HepG2 (cell line): ENCODE results near the gene CNTD1. TPM values are rescaled to one million over a fixed set of nuclear protein-coding genes. Genes with fewer than 3 reads are reported as not detected.

Experiments used
- HNRNPUL1 ChIP-seq: fragments of 200-400 bp; formaldehyde crosslinking; IDR thresholded peaks from 2 replicates; pipeline ENCODE4 v1.6.1; 2017; ENCODE audit warnings: low read depth, mild to moderate bottlenecking, low read length, moderate library complexity
- NCOA2 ChIP-seq: sonication (generic); formaldehyde crosslinking; IDR thresholded peaks from 2 replicates; pipeline ENCODE4 v1.8.0; 2022; ENCODE audit warnings: inconsistent platforms
- ONECUT2 ChIP-seq: sonication (generic); formaldehyde crosslinking; IDR thresholded peaks from 2 replicates; pipeline ENCODE4 v1.4.0; 2020; ENCODE audit warnings: missing genetic modification reagents
- STAT5B ChIP-seq: sonication (generic); formaldehyde crosslinking; IDR thresholded peaks from 2 replicates; pipeline ENCODE4 v1.4.0; 2020; ENCODE audit warnings: missing genetic modification reagents
- ZNF432 ChIP-seq: sonication (generic); formaldehyde crosslinking; IDR thresholded peaks from 2 replicates; pipeline ENCODE4 v1.5.0; 2020; ENCODE audit warnings: missing genetic modification reagents, mild to moderate bottlenecking, borderline replicate concordance
- ZNF564 ChIP-seq: sonication (generic); formaldehyde crosslinking; IDR thresholded peaks from 2 replicates; pipeline ENCODE4 v1.8.1; 2023; ENCODE audit warnings: mild to moderate bottlenecking, missing genetic modification reagents
- ZNF605 ChIP-seq: sonication (generic); formaldehyde crosslinking; IDR thresholded peaks from 2 replicates; pipeline ENCODE4 v1.8.0; 2022; ENCODE audit warnings: mild to moderate bottlenecking, missing genetic modification reagents
- ZNF83 ChIP-seq: sonication (generic); formaldehyde crosslinking; IDR thresholded peaks from 2 replicates; pipeline ENCODE4 v1.4.0; 2020; ENCODE audit warnings: missing genetic modification reagents, mild to moderate bottlenecking, borderline replicate concordance
- polyA plus RNA-seq, 8 experiments: library from polyadenylated mRNA; depleted of rRNA in 3 of 8; stranded (reverse) in 7 of 8; unstranded in 1 of 8; fragments of >200 nt; fragmentation: Illumina TruSeq in 4 of 8; extraction: Trizol in 4 of 8; gene quantifications; 2 replicates each; pipeline versions ENCODE4 v1.2.1 to v1.2.3, GENCODE V29; 2011 to 2016; ENCODE audit warnings: low read depth in 4 of 8, missing spikeins in 1 of 8, mixed read lengths in 1 of 8; ENCODE audit not compliant: insufficient read depth in 1 of 8
- total RNA-seq, 5 experiments: library from RNA; depleted of rRNA; stranded (reverse); fragments of >200 nt; fragmentation: Illumina TruSeq; extraction: Trizol; gene quantifications; 2 replicates each; pipeline ENCODE4 v1.2.3, GENCODE V29; 2016; ENCODE audit warnings: low read depth in 1 of 5
- TF ChIP-seq, protein P1 (sequence below): sonication (generic); formaldehyde crosslinking; IDR thresholded peaks from 2 replicates; pipeline ENCODE4 v1.4.0; 2020; ENCODE audit warnings: missing genetic modification reagents, mild to moderate bottlenecking, borderline replicate concordance
- TF ChIP-seq, protein P2 (sequence below): sonication (generic); formaldehyde crosslinking; IDR thresholded peaks from 2 replicates; pipeline ENCODE4 v1.4.0; 2020; ENCODE audit warnings: missing genetic modification reagents, borderline replicate concordance
- TF ChIP-seq, protein P3 (sequence below): sonication (generic); formaldehyde crosslinking; IDR thresholded peaks from 2 replicates; pipeline ENCODE4 v1.4.0; 2020; ENCODE audit warnings: missing genetic modification reagents
- TF ChIP-seq, protein P4 (sequence below): sonication (generic); formaldehyde crosslinking; IDR thresholded peaks from 2 replicates; pipeline ENCODE4 v1.4.0; 2020; ENCODE audit warnings: mild to moderate bottlenecking, missing genetic modification reagents
- TF ChIP-seq, protein P5 (sequence below): IDR thresholded peaks from 2 replicates; pipeline ENCODE4 v1.6.1; 2016; ENCODE audit warnings: low read depth

The CNTD1 gene
- total and polyA plus RNA-seq, 2 of the 13 experiments (the other 11 are each of a cell fraction or from before 2014, with no cell fraction given), result 0.11 to 0.15 TPM

DNA sequence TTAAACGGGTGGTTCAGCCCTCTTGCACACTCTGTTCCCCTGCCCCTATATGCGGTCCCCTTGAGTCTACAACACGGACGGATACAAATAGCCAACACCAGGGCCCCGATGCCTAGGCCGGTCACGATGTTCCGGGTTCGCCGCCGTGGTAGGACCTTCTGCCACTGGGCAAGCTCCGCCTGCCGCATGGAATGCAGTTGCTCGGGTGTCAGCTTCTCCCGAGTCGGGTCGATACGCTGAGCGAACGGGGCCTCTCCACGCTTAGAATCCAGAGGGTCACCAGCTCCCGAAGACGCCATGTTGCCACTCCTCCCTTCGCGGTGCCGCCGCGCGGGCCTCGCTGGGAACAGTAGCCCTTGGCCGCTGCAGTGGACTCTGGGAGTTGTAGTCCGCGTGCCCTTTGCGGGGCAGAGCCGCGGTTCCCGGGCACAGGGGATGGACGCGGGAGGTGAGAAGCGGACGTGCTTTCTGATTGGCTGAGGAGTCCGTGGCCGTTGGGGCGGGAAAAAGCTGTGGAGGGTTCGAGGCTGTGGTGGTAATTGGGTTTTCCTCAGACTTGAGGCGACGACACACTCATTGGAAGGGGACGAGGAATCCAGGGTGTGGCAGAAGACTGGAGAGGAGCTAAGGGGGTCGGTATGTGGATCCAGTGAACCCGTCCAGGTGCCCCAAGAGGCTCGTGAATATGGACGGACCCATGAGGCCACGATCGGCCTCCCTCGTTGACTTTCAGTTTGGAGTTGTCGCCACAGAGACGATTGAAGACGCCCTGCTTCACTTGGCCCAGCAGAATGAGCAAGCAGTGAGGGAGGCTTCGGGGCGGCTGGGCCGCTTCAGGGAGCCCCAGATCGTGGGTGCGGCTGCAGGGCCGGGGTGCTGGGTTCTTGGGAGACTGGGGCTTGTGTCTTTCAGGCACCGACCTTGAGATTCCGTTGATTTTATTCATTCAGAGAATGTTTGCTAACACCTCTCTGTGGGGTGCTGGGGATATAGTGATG lies at the start of gene CNTD1, which contains the start of gene COA3 (continued):
- TF ChIP-seq, protein P1, sequence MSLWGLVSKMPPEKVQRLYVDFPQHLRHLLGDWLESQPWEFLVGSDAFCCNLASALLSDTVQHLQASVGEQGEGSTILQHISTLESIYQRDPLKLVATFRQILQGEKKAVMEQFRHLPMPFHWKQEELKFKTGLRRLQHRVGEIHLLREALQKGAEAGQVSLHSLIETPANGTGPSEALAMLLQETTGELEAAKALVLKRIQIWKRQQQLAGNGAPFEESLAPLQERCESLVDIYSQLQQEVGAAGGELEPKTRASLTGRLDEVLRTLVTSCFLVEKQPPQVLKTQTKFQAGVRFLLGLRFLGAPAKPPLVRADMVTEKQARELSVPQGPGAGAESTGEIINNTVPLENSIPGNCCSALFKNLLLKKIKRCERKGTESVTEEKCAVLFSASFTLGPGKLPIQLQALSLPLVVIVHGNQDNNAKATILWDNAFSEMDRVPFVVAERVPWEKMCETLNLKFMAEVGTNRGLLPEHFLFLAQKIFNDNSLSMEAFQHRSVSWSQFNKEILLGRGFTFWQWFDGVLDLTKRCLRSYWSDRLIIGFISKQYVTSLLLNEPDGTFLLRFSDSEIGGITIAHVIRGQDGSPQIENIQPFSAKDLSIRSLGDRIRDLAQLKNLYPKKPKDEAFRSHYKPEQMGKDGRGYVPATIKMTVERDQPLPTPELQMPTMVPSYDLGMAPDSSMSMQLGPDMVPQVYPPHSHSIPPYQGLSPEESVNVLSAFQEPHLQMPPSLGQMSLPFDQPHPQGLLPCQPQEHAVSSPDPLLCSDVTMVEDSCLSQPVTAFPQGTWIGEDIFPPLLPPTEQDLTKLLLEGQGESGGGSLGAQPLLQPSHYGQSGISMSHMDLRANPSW (CRISPR knock-in tag), result peak; percentile 93
- TF ChIP-seq, protein P2, sequence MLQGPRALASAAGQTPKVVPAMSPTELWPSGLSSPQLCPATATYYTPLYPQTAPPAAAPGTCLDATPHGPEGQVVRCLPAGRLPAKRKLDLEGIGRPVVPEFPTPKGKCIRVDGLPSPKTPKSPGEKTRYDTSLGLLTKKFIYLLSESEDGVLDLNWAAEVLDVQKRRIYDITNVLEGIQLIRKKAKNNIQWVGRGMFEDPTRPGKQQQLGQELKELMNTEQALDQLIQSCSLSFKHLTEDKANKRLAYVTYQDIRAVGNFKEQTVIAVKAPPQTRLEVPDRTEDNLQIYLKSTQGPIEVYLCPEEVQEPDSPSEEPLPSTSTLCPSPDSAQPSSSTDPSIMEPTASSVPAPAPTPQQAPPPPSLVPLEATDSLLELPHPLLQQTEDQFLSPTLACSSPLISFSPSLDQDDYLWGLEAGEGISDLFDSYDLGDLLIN, result no peak; the same call in 1 of the 2 replicates
- TF ChIP-seq NCOA2 (CRISPR knock-in tag) (peak; percentile 74), ZNF605 (CRISPR knock-in tag) (peak; percentile 93), ONECUT2 (CRISPR knock-in tag) (peak; percentile 77; the same call in 1 of the 2 replicates), ZNF564 (CRISPR knock-in tag) (peak; percentile 86), ZNF432 (CRISPR knock-in tag) (no peak), HNRNPUL1 (no peak), ZNF83 (CRISPR knock-in tag) (peak; percentile 92; the same call in 1 of the 2 replicates), STAT5B (CRISPR knock-in tag) (peak; percentile 58; the same call in 1 of the 2 replicates)
- TF ChIP-seq, protein P3, sequence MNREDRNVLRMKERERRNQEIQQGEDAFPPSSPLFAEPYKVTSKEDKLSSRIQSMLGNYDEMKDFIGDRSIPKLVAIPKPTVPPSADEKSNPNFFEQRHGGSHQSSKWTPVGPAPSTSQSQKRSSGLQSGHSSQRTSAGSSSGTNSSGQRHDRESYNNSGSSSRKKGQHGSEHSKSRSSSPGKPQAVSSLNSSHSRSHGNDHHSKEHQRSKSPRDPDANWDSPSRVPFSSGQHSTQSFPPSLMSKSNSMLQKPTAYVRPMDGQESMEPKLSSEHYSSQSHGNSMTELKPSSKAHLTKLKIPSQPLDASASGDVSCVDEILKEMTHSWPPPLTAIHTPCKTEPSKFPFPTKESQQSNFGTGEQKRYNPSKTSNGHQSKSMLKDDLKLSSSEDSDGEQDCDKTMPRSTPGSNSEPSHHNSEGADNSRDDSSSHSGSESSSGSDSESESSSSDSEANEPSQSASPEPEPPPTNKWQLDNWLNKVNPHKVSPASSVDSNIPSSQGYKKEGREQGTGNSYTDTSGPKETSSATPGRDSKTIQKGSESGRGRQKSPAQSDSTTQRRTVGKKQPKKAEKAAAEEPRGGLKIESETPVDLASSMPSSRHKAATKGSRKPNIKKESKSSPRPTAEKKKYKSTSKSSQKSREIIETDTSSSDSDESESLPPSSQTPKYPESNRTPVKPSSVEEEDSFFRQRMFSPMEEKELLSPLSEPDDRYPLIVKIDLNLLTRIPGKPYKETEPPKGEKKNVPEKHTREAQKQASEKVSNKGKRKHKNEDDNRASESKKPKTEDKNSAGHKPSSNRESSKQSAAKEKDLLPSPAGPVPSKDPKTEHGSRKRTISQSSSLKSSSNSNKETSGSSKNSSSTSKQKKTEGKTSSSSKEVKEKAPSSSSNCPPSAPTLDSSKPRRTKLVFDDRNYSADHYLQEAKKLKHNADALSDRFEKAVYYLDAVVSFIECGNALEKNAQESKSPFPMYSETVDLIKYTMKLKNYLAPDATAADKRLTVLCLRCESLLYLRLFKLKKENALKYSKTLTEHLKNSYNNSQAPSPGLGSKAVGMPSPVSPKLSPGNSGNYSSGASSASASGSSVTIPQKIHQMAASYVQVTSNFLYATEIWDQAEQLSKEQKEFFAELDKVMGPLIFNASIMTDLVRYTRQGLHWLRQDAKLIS, result no peak; the same call in 1 of the 2 replicates
- TF ChIP-seq, protein P4, sequence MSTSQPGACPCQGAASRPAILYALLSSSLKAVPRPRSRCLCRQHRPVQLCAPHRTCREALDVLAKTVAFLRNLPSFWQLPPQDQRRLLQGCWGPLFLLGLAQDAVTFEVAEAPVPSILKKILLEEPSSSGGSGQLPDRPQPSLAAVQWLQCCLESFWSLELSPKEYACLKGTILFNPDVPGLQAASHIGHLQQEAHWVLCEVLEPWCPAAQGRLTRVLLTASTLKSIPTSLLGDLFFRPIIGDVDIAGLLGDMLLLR (CRISPR knock-in tag), result peak; percentile 95
- TF ChIP-seq, protein P5, sequence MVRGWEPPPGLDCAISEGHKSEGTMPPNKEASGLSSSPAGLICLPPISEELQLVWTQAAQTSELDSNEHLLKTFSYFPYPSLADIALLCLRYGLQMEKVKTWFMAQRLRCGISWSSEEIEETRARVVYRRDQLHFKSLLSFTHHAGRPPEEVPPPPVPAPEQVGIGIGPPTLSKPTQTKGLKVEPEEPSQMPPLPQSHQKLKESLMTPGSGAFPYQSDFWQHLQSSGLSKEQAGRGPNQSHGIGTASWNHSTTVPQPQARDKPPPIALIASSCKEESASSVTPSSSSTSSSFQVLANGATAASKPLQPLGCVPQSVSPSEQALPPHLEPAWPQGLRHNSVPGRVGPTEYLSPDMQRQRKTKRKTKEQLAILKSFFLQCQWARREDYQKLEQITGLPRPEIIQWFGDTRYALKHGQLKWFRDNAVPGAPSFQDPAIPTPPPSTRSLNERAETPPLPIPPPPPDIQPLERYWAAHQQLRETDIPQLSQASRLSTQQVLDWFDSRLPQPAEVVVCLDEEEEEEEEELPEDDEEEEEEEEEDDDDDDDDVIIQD, result peak; percentile 73
